KOPT-K1 (cell line): ENCODE data around the gene MYO9A.
"Not testable (repeated sequence)": the region's sequence is repeated elsewhere in the genome, so short reads cannot be mapped to it uniquely, and the experiment has no call there.

ENCODE experiments used
- H3K27ac ChIP-seq: fragments of 200-600 bp; sonication (generic); 2 replicates; pipeline ENCODE4 v1.5.1; 2016; ENCODE audit warnings: antibody characterized with exemption, mild to moderate bottlenecking, low read depth, low read length; ENCODE audit not compliant: poor library complexity, severe bottlenecking
- H3K36me3 ChIP-seq: fragments of 200-600 bp; sonication (generic); 2 replicates; pipeline ENCODE4 v1.5.1; 2017; ENCODE audit warnings: antibody characterized with exemption, mild to moderate bottlenecking, low read length, moderate library complexity; ENCODE audit not compliant: insufficient read depth
- H3K9me3 ChIP-seq: fragments of 200-600 bp; sonication (generic); 2 replicates; pipeline ENCODE4 v1.5.1; 2017; ENCODE audit warnings: antibody characterized with exemption, low read length, mild to moderate bottlenecking; ENCODE audit not compliant: insufficient read depth, poor library complexity, severe bottlenecking

The MYO9A gene

DNA sequence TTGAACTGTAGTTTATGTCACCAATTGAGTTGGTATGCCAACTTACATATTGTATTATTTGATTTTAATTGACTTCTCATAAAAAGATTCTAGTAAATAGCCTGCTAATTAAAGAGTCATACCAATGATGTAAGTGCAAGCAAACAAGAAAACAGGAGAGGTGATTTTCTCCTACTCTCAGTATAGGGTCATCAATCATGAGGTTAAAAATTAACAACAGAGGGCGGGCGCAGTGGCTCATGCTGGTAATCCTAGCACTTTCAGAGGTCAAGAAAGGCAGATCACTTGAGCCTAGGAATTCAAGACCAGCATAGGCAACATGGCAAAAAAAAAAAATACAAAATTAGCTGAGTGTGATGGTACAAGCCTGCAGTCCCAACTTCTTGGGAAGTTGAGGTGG lies 108.7 kb downstream of the MYO9A start:
- Histone ChIP-seq H3K27ac (no peak overlapping the region), H3K9me3 (no peaks in the 10 kb centered on the region), H3K36me3 (peaks cover 30% of the 10 kb centered on the region)

DNA sequence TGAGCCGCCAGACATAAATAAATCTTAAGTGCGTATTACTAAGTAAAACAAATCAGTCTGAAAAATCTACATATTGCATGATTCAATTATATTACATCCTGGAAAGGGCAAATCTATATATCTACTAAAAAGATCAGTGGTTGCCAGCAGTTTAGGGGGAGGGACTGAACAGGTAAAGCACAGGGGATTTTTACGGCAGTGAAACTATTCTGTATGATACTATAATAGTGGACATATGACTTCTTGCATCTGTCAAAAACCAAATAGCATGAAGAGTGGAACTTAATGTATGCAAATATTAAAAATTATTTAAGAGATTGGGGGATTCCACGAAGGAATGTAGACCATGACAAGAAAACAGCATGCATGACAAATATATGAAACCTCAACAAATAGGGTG lies 111.6 kb downstream of the MYO9A start:
- Histone ChIP-seq H3K27ac (no peak overlapping the region), H3K9me3 (no peaks in the 10 kb centered on the region), H3K36me3 (peaks cover 30% of the 10 kb centered on the region)

DNA sequence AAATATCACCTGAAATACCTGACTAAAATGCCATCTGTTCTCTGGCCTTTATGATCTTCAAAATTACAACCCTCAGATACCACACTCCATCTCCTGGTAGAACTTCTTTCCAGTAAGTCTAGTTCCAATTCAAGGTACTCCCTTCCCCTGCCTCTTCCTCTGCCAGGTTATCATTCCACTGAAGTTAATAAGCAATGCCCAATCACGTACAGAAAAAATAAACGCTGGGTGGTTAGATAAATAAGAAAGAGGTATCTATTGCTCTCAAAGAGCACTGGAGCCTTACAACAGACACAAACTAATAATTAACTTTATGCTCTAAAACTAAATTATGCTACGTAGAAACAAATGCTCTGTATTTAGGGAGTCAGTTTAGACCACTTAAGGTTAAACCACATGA lies 112.5 kb downstream of the MYO9A start:
- H3K36me3 ChIP-seq = peaks cover 30% of the 10 kb centered on the region
- H3K9me3 ChIP-seq = no peaks in the 10 kb centered on the region
- no peak overlapping the region for H3K27ac ChIP-seq

DNA sequence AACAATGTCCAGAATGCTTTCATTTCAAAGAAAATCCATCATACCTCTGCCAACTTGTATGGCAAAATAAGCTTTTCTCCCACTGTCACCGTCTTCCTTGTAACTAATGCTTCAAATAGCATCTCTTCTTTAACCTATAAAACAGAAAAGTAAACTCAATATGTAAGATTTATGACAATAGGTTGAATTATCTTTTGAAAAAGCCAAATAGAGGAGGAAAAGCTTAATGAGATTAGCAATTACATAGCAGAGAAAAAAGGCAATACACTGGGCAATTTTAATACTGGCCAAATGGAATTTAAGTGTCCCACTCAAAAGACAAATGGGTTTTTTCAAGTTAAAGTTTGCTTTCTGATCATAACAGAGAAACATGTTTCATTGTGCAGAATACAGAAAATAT lies 118.1 kb downstream of the MYO9A start:
- Histone ChIP-seq H3K27ac (no peak overlapping the region), H3K9me3 (no peaks in the 10 kb centered on the region), H3K36me3 (no peaks in the 10 kb centered on the region; the same call in 1 of the 2 replicates)

DNA sequence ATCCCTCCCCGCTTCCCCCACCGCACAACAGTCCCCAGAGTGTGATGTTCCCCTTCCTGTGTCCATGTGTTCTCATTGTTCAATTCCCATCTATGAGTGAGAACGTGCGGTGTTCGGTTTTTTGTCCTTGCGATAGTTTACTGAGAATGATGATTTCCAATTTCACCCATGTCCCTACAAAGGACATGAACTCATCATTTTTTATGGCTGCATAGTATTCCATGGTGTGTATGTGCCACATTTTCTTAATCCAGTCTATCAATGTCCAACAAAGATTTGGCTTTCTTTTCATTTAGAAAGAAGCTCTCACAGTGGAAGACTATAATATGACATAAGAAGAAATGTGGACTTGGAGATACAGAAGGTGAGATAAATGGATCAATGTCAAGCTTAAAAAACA lies 119.2 kb downstream of the MYO9A start:
- not testable (repeated sequence) for H3K27ac ChIP-seq, H3K9me3 ChIP-seq, H3K36me3 ChIP-seq

DNA sequence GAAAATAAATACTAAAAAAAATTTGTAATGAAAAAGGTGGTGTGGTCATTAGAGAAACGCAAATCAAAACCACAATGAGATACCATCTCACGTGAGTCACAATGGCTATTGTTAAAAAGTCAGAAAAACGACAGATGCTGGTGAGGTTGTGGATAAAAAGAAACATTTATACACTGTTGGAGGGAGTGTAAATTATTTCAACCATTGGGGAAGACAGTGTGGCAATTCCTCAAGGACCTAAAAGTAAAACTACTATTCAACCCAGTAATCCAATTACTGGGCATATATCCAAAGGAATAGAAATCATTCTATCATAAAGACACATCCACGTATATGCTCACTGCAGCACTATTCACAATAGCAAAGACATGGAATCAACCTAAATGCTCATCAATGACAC lies 120.3 kb downstream of the MYO9A start:
- H3K36me3 ChIP-seq = no peaks in the 10 kb centered on the region; the same call in 1 of the 2 replicates
- H3K9me3 ChIP-seq = no peaks in the 10 kb centered on the region

DNA sequence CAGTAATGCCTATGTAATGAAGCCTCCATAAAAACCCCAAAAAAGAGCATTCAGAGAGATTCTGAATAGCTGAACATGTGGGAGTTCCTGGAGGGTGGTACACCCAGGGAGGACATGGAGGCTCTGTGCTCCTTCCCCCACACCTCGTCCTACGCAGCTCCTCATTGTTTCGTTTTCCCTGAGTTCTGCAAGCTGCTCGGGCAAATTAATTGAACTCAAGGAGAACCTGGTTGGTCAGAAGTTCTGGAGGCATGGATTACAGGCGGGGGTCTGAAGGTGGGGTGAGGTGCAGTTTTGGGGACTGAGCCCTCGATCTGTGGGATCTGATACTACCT lies 142.2 kb downstream of the MYO9A start:
- Histone ChIP-seq H3K27ac (no peak overlapping the region), H3K9me3 (no peaks in the 10 kb centered on the region), H3K36me3 (no peaks in the 10 kb centered on the region; the same call in 1 of the 2 replicates)

More for the DNA sequence above, 120.3 kb downstream of the MYO9A start:
- no peak overlapping the region for H3K27ac ChIP-seq

DNA sequence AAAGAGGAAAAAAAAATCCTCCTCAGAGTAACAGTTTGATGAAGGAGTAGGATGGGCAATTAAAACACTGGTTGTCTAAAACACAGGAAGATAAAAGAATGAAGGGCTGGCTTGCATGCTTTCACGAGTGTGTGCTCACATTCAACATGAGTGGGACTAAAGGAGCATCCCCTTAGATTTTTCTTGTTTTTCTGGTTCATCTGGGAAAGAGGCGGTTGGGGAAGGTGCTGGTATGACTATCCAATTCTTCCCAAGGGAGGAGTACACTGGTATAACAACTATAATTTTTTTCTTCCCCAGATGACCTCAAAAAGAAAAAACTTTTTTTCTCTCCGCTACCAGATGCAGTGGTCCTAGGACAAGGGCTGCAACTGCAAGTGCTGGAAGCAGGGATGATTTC lies 143.7 kb downstream of the MYO9A start:
- Histone ChIP-seq H3K36me3 (no peaks in the 10 kb centered on the region; the same call in 1 of the 2 replicates), H3K27ac (no peak overlapping the region), H3K9me3 (no peaks in the 10 kb centered on the region)

DNA sequence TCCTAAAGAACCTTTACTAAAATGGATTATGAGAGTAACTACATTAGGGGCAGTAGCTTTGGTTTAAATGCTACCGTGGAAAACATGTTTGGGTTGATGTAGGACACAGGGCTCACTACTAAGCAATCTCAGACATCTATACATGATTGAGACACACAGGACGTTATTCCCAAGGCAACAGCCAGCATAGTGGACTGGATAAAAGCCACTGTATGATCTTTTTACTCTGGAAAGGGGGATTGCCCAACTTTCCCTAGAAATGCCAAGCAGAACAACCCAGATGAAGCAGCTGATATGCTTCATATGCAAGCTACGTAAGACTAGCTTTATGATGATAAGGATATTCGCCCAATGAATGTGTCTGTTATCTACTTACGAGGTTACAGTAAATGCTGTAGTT lies 144.6 kb downstream of the MYO9A start:
- Histone ChIP-seq H3K36me3 (no peaks in the 10 kb centered on the region; the same call in 1 of the 2 replicates), H3K27ac (no peak overlapping the region), H3K9me3 (no peaks in the 10 kb centered on the region)

DNA sequence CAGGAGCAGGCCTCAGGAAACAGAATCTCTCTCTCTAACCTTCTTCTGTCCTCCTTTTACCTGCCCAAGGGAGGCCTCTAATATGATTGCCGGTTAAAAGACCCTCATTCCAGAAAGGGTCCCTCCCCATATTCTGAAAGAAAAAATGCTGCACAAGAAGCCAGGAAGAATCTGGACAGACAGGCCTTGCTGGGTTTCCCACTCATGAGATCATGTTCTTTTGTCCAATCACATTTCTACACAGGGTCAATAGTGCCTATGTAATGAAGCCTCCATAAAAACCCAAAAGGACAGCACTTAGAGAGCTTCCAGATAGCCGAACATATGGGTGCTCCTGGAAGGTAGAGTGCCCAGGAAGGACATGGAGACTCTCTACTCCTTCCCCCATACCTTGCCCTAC lies 146.0 kb downstream of the MYO9A start:
- Histone ChIP-seq H3K27ac (no peak overlapping the region), H3K36me3 (peaks cover 7% of the 10 kb centered on the region; the same call in 1 of the 2 replicates), H3K9me3 (no peaks in the 10 kb centered on the region)

DNA sequence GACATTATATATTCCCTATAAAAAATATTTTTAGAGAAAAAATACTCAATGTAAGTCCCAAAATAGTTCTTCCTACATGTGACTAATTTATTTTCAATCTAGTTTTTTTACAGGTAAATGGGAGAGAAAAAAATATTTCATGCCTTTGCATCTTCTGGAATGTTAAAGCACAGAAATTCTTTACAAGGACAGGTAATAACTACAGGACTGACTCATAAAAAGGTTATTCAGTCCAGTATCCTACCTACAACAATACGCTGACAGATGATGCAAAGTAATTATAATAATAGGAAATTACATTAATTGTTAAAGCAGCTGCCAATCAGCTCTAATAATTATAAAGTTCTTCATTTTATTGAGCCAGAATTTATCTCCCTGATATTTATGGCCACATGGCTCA lies 147.5 kb downstream of the MYO9A start:
- Histone ChIP-seq H3K36me3 (0 out of 2 replicates have a peak, but pooled peaks cover 7% of the 10 kb centered on the region), H3K9me3 (no peaks in the 10 kb centered on the region), H3K27ac (no peak overlapping the region)

DNA sequence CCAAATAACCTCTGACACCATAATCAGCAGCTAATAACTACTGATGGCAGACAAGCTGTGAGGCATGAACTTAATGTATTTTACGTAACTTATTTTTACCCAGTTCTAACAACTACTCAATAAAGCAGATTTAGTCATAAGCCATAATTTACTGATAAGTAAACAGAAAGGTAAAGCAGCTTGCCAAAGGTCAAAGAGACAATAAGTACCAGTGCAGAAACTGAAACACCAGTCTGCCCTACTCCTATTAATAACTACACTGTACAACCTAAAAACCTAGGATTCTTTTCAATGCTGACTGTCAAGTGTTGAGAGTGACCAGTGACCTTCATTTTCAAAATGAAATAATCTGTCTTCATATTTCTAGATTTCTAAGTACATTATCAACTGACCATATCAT lies 155.4 kb downstream of the MYO9A start:
- no peak overlapping the region for H3K27ac ChIP-seq
- H3K36me3 ChIP-seq = peaks cover 4% of the 10 kb centered on the region; the same call in 1 of the 2 replicates

DNA sequence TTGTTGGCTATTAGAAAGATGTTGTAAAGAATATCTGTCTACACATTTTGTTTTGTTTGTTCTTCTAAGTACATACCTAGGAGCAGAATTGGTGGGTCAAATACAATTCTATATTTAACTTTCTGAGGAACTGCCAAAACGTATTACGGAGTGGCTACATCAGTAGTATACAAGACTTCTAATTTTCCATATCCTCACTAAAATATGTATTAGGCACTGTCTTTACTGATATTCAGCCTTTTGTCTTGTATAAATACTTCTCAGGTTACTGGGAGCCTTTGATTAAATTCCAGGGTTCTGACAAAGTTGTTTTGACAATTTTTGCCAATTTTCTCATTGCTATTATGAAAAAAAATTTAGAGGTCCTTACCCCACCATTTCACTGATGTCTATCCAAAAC lies 160.9 kb downstream of the MYO9A start:
- H3K27ac ChIP-seq = no peak overlapping the region

More for the DNA sequence above, 155.4 kb downstream of the MYO9A start:
- H3K9me3 ChIP-seq = no peaks in the 10 kb centered on the region

DNA sequence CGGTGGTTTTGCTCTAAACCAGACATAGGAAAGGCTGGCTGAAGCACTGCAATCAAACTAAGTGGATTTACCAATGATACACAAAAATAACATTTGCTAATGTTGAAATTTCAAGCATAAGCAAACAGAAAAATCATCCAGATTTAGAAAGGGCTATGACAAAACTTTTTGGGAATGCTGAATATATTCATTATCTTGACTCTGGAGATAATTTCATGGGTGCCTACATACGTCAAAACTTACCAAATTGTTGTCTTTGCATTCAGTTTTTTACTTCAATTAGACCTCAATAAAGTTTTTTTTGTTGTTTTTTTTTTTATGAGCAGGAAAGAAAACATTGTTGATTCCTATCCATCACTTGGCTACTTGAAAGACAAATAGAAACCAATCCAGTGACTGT lies 166.8 kb downstream of the MYO9A start:
- no peak overlapping the region for H3K27ac ChIP-seq
- 0 out of 2 replicates have a peak, but pooled peaks cover 4% of the 10 kb centered on the region for H3K36me3 ChIP-seq
- no peaks in the 10 kb centered on the region for H3K9me3 ChIP-seq

More for the DNA sequence above, 160.9 kb downstream of the MYO9A start:
- Histone ChIP-seq H3K9me3 (no peaks in the 10 kb centered on the region), H3K36me3 (no peaks in the 10 kb centered on the region; the same call in 1 of the 2 replicates)

DNA sequence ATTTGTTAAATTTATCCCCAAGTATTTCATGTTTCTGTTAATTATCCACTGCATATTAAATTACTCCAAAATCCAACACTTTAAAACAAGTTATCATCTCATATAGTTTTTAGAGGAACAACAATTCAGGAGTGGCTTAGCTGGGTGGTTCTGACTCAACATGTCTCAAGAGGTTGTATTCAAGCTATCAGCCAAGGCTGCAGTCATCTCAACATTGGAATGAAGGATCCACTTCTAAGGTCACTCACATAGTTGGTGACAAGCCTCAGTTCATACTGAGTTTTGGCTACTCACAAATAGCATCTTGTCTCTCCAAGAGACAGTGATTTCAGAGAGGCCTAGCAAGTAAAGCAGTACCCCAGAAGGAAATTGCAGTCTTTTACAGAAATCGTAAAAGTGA lies 172.9 kb downstream of the MYO9A start:
- no peaks in the 10 kb centered on the region for H3K9me3 ChIP-seq
- no peaks in the 10 kb centered on the region for H3K36me3 ChIP-seq
- no peak overlapping the region for H3K27ac ChIP-seq

DNA sequence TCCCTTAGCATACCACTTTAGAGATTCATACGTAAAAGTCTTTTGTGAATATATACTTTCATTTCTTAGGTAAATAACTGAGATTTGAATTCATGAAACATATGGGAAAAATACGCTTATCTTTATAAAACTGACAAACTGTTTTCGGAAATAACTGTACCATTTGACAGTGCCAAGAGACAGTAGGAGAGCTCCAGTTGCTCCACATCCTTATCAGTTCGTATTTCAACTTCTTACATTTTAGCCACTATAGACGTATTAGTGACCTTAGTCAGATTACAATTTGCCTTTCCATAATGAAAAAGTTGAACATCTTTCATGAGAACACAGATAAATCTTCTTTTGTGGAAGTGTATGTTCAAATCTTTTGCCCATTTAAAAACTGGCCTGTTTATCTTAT lies 174.1 kb downstream of the MYO9A start:
- H3K36me3 ChIP-seq = no peaks in the 10 kb centered on the region
- H3K27ac ChIP-seq = no peak overlapping the region
- H3K9me3 ChIP-seq = no peaks in the 10 kb centered on the region
